ENCODE data around the gene STK32B. TPM values are rescaled to one million over a fixed set of nuclear protein-coding genes. Genes with fewer than 3 reads are reported as not detected.

STK32B gene
- total and polyA plus RNA-seq, 9 donors: 0.35 to 3.0 (median 1.2) TPM

DNA sequence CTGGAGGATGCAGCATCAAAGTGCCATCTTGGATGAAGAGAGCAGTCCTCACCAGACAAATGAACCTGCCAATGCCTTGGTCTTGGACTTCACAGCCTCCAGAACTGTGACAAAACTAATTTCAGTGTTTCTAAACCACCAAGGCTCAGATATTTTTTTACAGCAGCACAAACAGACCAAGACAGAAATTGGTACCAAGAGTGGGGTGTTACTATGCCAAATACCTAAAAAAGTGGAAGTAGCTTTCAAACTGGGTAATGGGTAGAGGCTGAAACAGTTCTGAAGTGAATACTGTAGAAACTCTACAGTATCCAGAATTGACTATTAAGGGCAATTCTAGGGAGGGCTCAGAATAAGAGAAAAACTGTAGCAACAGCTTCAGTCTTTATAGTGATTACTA is 170.8 kb downstream of the STK32B start:
- Histone ChIP-seq H3K27me3 (no peaks in the 10 kb centered on the region), H3K36me3 (no peaks in the 10 kb centered on the region), H3K9me3 (peaks cover 0 to 6% of the 10 kb centered on the region in 2 donors), H3K4me1 (ENCODE audit: insufficient read depth) (no peaks in the 10 kb centered on the region), H3K4me3 (no peak overlapping the region), H3K27ac (no peak overlapping the region)
- TF ChIP-seq, protein P1, sequence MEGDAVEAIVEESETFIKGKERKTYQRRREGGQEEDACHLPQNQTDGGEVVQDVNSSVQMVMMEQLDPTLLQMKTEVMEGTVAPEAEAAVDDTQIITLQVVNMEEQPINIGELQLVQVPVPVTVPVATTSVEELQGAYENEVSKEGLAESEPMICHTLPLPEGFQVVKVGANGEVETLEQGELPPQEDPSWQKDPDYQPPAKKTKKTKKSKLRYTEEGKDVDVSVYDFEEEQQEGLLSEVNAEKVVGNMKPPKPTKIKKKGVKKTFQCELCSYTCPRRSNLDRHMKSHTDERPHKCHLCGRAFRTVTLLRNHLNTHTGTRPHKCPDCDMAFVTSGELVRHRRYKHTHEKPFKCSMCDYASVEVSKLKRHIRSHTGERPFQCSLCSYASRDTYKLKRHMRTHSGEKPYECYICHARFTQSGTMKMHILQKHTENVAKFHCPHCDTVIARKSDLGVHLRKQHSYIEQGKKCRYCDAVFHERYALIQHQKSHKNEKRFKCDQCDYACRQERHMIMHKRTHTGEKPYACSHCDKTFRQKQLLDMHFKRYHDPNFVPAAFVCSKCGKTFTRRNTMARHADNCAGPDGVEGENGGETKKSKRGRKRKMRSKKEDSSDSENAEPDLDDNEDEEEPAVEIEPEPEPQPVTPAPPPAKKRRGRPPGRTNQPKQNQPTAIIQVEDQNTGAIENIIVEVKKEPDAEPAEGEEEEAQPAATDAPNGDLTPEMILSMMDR (IDR thresholded peaks at IDR 0.05): no peak
- no peak for TF ChIP-seq EP300 (IDR thresholded peaks at IDR 0.05)
- TF ChIP-seq POLR2A (IDR thresholded peaks at IDR 0.05): no peak
- DNase-seq: no peak
- intact Hi-C loops (cut with DNase I): no loop called here

DNA sequence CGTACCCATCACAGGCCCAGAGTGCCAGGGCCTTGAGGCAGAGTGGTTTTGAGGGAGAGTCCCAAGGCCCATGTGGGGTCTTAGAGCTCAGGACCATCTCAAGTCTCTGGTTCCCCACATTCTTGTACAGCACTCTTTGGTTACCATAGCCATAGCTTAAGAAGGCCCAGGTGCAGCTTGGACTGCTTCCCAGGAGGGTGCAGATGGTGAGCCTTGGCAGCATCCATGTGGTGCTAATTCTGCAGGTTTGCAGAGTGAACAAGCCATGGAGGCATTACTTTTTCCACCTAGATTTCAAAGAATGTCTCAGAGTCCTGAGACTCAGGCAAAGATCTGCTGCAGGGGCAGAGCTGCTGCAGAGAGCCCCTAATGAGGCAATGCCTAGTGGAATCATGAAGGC is 171.7 kb downstream of the STK32B start:
- Histone ChIP-seq H3K36me3 (no peaks in the 10 kb centered on the region), H3K9me3 (peaks cover 0 to 6% of the 10 kb centered on the region in 2 donors), H3K27me3 (no peaks in the 10 kb centered on the region), H3K4me3 (no peak overlapping the region), H3K27ac (no peak overlapping the region), H3K4me1 (ENCODE audit: insufficient read depth) (no peaks in the 10 kb centered on the region)
- DNase-seq: no peak
- intact Hi-C loops (cut with DNase I): no loop called here
- TF ChIP-seq, protein P1 (IDR thresholded peaks at IDR 0.05): no peak
- TF ChIP-seq EP300 (IDR thresholded peaks at IDR 0.05) (no peak), POLR2A (IDR thresholded peaks at IDR 0.05) (no peak)
- WGBS, 3 donors: 84 to 93% (median 86%) methylated on average over 1 of the region's 1 CpG

DNA sequence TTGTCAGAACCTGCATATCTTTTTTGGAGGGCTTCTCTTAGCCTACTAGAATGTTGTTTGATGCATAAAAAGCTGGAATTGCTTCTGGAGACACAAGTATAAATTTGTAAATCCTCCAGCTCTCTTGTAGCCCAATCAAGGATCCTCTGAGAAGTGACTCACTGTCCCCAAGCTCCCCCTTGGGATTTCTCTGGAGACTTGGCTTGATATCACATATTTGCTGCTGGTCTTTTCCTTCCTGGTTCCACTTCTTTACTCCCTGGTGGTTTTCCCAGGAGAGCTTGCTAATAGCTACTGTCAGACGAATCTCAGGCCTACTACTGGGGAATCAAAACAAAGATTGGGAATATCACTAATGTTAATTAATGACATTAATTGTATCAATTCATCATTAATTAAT is 173.1 kb downstream of the STK32B start:
- Histone ChIP-seq H3K4me3 (no peak overlapping the region), H3K27ac (no peak overlapping the region), H3K27me3 (no peaks in the 10 kb centered on the region), H3K9me3 (peaks cover 0 to 6% of the 10 kb centered on the region in 2 donors), H3K36me3 (no peaks in the 10 kb centered on the region), H3K4me1 (ENCODE audit: insufficient read depth) (no peaks in the 10 kb centered on the region)
- WGBS, 3 donors: 42 to 68% (median 50%) methylated on average over 1 of the region's 1 CpG
- intact Hi-C loops (cut with DNase I): no loop called here
- no peak for TF ChIP-seq POLR2A (IDR thresholded peaks at IDR 0.05)
- TF ChIP-seq, protein P1 (IDR thresholded peaks at IDR 0.05): no peak
- TF ChIP-seq EP300 (IDR thresholded peaks at IDR 0.05): no peak
- DNase-seq: no peak

DNA sequence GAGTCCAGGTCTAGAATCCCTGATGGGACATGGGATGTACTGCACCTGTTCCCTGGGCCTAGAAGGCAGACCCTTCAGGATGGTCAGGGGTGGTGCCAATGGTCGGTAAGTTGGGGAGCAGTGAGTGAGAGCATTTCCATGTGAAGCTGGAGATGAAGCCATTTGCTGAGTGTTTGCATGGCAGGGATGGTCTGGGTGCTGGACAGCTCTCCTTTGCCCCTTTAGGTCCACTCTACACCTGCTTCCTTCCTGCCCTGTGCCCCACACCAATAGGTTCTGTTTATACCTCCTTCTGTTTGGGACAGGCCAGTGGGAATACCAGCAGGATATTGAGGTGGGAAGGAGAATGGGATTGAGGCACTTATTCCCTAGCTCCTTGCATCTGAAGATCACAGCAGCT is 181.3 kb downstream of the STK32B start:
- intact Hi-C loops (cut with DNase I): no loop called here

More for the DNA sequence above, 181.3 kb downstream of the STK32B start:
- H3K4me1 ChIP-seq (ENCODE audit: insufficient read depth): no peaks in the 10 kb centered on the region
- no peak overlapping the region for H3K27ac ChIP-seq
- no peaks in the 10 kb centered on the region for H3K27me3 ChIP-seq
- TF ChIP-seq EP300 (IDR thresholded peaks at IDR 0.05) (no peak), POLR2A (IDR thresholded peaks at IDR 0.05) (no peak)
- TF ChIP-seq, protein P1 (IDR thresholded peaks at IDR 0.05): no peak
- no peaks in the 10 kb centered on the region for H3K36me3 ChIP-seq
- no peak for DNase-seq
- no peak overlapping the region for H3K4me3 ChIP-seq
- H3K9me3 ChIP-seq: no peaks in the 10 kb centered on the region
- 51 to 69% (median 55%) methylated on average over 1 of the region's 1 CpG for WGBS, 3 donors
